ENCODE results near the gene LMX1A.

LMX1A gene

GRCh38 chr1:165355977-165356811 lies at the start of gene LMX1A:
Gene LMX1A, minus strand, starts transcription at chr1:165356715. Its CDS starts 1,156 bp downstream, at chr1:165355559.
- Histone ChIP-seq H3K9ac (ENCODE audit: insufficient read length, low read depth) (peak within 1 kb of the TSS; percentile 65), H3K27me3 (ENCODE audit: insufficient read depth, insufficient read length) (peaks cover 95% of the 10 kb centered on the region), H3K9me3 (ENCODE audit: insufficient read depth, low read length) (no peaks in the 10 kb centered on the region), H3K4me1 (ENCODE audit: insufficient read depth, insufficient read length) (peaks cover 16% of the 10 kb centered on the region), H3K4me3 (ENCODE audit: insufficient read length, low read depth) (peak within 1 kb of the TSS; percentile 50), H3K36me3 (ENCODE audit: insufficient read depth, insufficient read length, low read length) (no peaks in the 10 kb centered on the region)
- no peak for DNase-seq (ENCODE audit: low read depth, low spot score)
- TF ChIP-seq YY1 (IDR thresholded peaks at IDR 0.05; ENCODE audit: insufficient read depth, insufficient read length) (no peak), SUZ12 (IDR thresholded peaks at IDR 0.05; ENCODE audit: extremely low read depth, insufficient read depth, insufficient read length) (no peak), ZNF274 (IDR thresholded peaks at IDR 0.05; ENCODE audit: low read depth, low read length) (no peak)

- DNase-seq (ENCODE audit: low read depth, low spot score), result peak; percentile 55
- H3K9me3 ChIP-seq (ENCODE audit: insufficient read depth, low read length), result no peaks in the 10 kb centered on the region
- no peaks in the 10 kb centered on the region for H3K27me3 ChIP-seq (ENCODE audit: insufficient read depth, insufficient read length)
- no peaks in the 10 kb centered on the region for H3K36me3 ChIP-seq (ENCODE audit: insufficient read depth, insufficient read length, low read length)
- TF ChIP-seq YY1 (IDR thresholded peaks at IDR 0.05; ENCODE audit: insufficient read depth, insufficient read length) (no peak), SUZ12 (IDR thresholded peaks at IDR 0.05; ENCODE audit: extremely low read depth, insufficient read depth, insufficient read length) (no peak), ZNF274 (IDR thresholded peaks at IDR 0.05; ENCODE audit: low read depth, low read length) (no peak)
- H3K4me1 ChIP-seq (ENCODE audit: insufficient read depth, insufficient read length), result peaks cover 1% of the 10 kb centered on the region
- H3K4me3 ChIP-seq (ENCODE audit: insufficient read length, low read depth), result no peak overlapping the region
- no peak overlapping the region for H3K9ac ChIP-seq (ENCODE audit: insufficient read length, low read depth)
These were observed 47.4 kb upstream of the LMX1A start for GRCh38 chr1:165403835-165404482.

- no peaks in the 10 kb centered on the region for H3K36me3 ChIP-seq (ENCODE audit: insufficient read depth, insufficient read length, low read length)
- TF ChIP-seq YY1 (IDR thresholded peaks at IDR 0.05; ENCODE audit: insufficient read depth, insufficient read length), result no peak
- no peak for TF ChIP-seq SUZ12 (IDR thresholded peaks at IDR 0.05; ENCODE audit: extremely low read depth, insufficient read depth, insufficient read length)
- TF ChIP-seq ZNF274 (IDR thresholded peaks at IDR 0.05; ENCODE audit: low read depth, low read length), result no peak
- no peak overlapping the region for H3K4me3 ChIP-seq (ENCODE audit: insufficient read length, low read depth)
- no peaks in the 10 kb centered on the region for H3K27me3 ChIP-seq (ENCODE audit: insufficient read depth, insufficient read length)
- no peak for DNase-seq (ENCODE audit: low read depth, low spot score)
- H3K9me3 ChIP-seq (ENCODE audit: insufficient read depth, low read length), result no peaks in the 10 kb centered on the region
- no peak overlapping the region for H3K9ac ChIP-seq (ENCODE audit: insufficient read length, low read depth)
- peaks cover 3% of the 10 kb centered on the region for H3K4me1 ChIP-seq (ENCODE audit: insufficient read depth, insufficient read length)
These were observed 46.1 kb upstream of the LMX1A start for GRCh38 chr1:165402517-165403111.

- Histone ChIP-seq H3K4me1 (ENCODE audit: insufficient read depth, insufficient read length) (peaks cover 3% of the 10 kb centered on the region), H3K9ac (ENCODE audit: insufficient read length, low read depth) (no peak overlapping the region), H3K4me3 (ENCODE audit: insufficient read length, low read depth) (no peak overlapping the region), H3K36me3 (ENCODE audit: insufficient read depth, insufficient read length, low read length) (no peaks in the 10 kb centered on the region), H3K9me3 (ENCODE audit: insufficient read depth, low read length) (no peaks in the 10 kb centered on the region), H3K27me3 (ENCODE audit: insufficient read depth, insufficient read length) (peaks cover 2% of the 10 kb centered on the region)
- DNase-seq (ENCODE audit: low read depth, low spot score), result peak; percentile 58
- no peak for TF ChIP-seq YY1 (IDR thresholded peaks at IDR 0.05; ENCODE audit: insufficient read depth, insufficient read length)
- no peak for TF ChIP-seq ZNF274 (IDR thresholded peaks at IDR 0.05; ENCODE audit: low read depth, low read length)
- no peak for TF ChIP-seq SUZ12 (IDR thresholded peaks at IDR 0.05; ENCODE audit: extremely low read depth, insufficient read depth, insufficient read length)
These were observed 41.4 kb upstream of the LMX1A start for GRCh38 chr1:165397944-165398343.

GRCh38 chr1:165395901-165396300 lies 39.4 kb upstream of the LMX1A start:
- H3K9ac ChIP-seq (ENCODE audit: insufficient read length, low read depth), result no peak overlapping the region
- H3K36me3 ChIP-seq (ENCODE audit: insufficient read depth, insufficient read length, low read length), result no peaks in the 10 kb centered on the region
- no peaks in the 10 kb centered on the region for H3K9me3 ChIP-seq (ENCODE audit: insufficient read depth, low read length)
- no peak for DNase-seq (ENCODE audit: low read depth, low spot score)
- peaks cover 2% of the 10 kb centered on the region for H3K27me3 ChIP-seq (ENCODE audit: insufficient read depth, insufficient read length)
- no peak overlapping the region for H3K4me3 ChIP-seq (ENCODE audit: insufficient read length, low read depth)
- peaks cover 3% of the 10 kb centered on the region for H3K4me1 ChIP-seq (ENCODE audit: insufficient read depth, insufficient read length)
- TF ChIP-seq YY1 (IDR thresholded peaks at IDR 0.05; ENCODE audit: insufficient read depth, insufficient read length) (no peak), ZNF274 (IDR thresholded peaks at IDR 0.05; ENCODE audit: low read depth, low read length) (no peak), SUZ12 (IDR thresholded peaks at IDR 0.05; ENCODE audit: extremely low read depth, insufficient read depth, insufficient read length) (no peak)

- peaks cover 3% of the 10 kb centered on the region for H3K4me1 ChIP-seq (ENCODE audit: insufficient read depth, insufficient read length)
- peaks cover 2% of the 10 kb centered on the region for H3K27me3 ChIP-seq (ENCODE audit: insufficient read depth, insufficient read length)
- no peaks in the 10 kb centered on the region for H3K9me3 ChIP-seq (ENCODE audit: insufficient read depth, low read length)
- no peaks in the 10 kb centered on the region for H3K36me3 ChIP-seq (ENCODE audit: insufficient read depth, insufficient read length, low read length)
- H3K4me3 ChIP-seq (ENCODE audit: insufficient read length, low read depth), result no peak overlapping the region
- TF ChIP-seq SUZ12 (IDR thresholded peaks at IDR 0.05; ENCODE audit: extremely low read depth, insufficient read depth, insufficient read length), result no peak
- no peak for TF ChIP-seq ZNF274 (IDR thresholded peaks at IDR 0.05; ENCODE audit: low read depth, low read length)
- no peak for TF ChIP-seq YY1 (IDR thresholded peaks at IDR 0.05; ENCODE audit: insufficient read depth, insufficient read length)
- DNase-seq (ENCODE audit: low read depth, low spot score), result no peak
- no peak overlapping the region for H3K9ac ChIP-seq (ENCODE audit: insufficient read length, low read depth)
These were observed 39.0 kb upstream of the LMX1A start for GRCh38 chr1:165395478-165395877.
